ENCODE results near the gene LRPAP1.

DNA sequence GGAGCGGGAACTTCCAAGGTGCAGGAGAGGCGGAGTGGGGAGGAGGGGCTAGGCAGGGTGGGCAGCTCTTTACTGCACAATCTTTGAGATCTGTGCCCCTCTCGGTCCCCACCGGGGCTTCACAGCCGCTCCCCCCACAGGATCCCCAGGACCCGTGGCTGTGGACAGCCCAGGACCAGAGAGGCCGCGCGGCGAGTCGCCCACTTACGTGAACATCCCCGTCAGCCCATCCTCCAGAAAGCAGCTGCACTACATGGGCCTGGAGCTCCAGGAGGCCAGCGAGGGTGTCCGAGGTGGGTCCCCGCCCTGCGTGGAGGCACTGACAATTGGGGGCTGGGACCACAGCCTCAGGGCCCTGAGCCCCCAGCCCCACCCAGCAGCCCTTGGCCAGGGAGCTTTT lies 32.1 kb downstream of the LRPAP1 start:
- TF ChIP-seq POLR2A (IDR thresholded peaks at IDR 0.05; ENCODE audit: low read length) (no peak), GATA1 (IDR thresholded peaks at IDR 0.05; ENCODE audit: low read depth, low read length) (no peak)
